ENCODE data around the gene CDH4.

GRCh38 chr20:61909821-61910220 is 657.8 kb downstream of the CDH4 start:
- TF ChIP-seq RFX5 (IDR thresholded peaks at IDR 0.05; ENCODE audit: borderline replicate concordance, low read depth, low read length) (no peak), EZH2 (IDR thresholded peaks at IDR 0.05; ENCODE audit: low read depth, low read length, severe bottlenecking) (no peak), POLR2A (IDR thresholded peaks at IDR 0.05; ENCODE audit: control extremely low read depth in 1 of 2, low read depth in 2 of 2, low read length in 2 of 2) (no peak), SP1 (IDR thresholded peaks at IDR 0.05; ENCODE audit: low read depth, low read length) (no peak), CTCF (IDR thresholded peaks at IDR 0.05; ENCODE audit: control extremely low read depth in 1 of 3, insufficient read depth in 1 of 3, low read depth in 1 of 3, low read length in 3 of 3) (no peak), JUN (IDR thresholded peaks at IDR 0.05; ENCODE audit: low read depth, low read length) (no peak), CBX5 (IDR thresholded peaks at IDR 0.05; ENCODE audit: low read depth, low read length) (no peak), GTF2F1 (IDR thresholded peaks at IDR 0.05; ENCODE audit: borderline replicate concordance, low read depth, low read length) (no peak), RAD21 (IDR thresholded peaks at IDR 0.05 in 1 of 2, conservative IDR thresholded peaks at IDR 0.05 in 1 of 2; ENCODE audit: low read depth in 2 of 2, low read length in 2 of 2) (no peak), CHD2 (IDR thresholded peaks at IDR 0.05; ENCODE audit: low read length) (no peak), TAF1 (IDR thresholded peaks at IDR 0.05; ENCODE audit: low read depth, low read length) (no peak), CREB1 (IDR thresholded peaks at IDR 0.05) (no peak), CEBPB (IDR thresholded peaks at IDR 0.05; ENCODE audit: low read depth, low read length) (no peak)

Data from H1 (cell line).